DOHH2 (cell line): ENCODE data around the gene CELF5.

Experiments
- EZH2phosphoT487 ChIP-seq: fragments of 200-600 bp; sonication (generic); IDR thresholded peaks from 2 replicates; pipeline ENCODE4 v1.6.1; 2017; ENCODE audit warnings: borderline replicate concordance, mild to moderate bottlenecking, antibody characterized with exemption, low read length, moderate library complexity, mixed read lengths
- TF ChIP-seq, protein P1 (sequence below): fragments of 200-600 bp; sonication (generic); IDR thresholded peaks from one replicate; pipeline ENCODE4 v1.5.1; 2014; ENCODE audit warnings: antibody characterized with exemption, mild to moderate bottlenecking, low read depth, low read length; ENCODE audit not compliant: poor library complexity, severe bottlenecking

GRCh38 chr19:3234800-3235199 lies 10.3 kb downstream of the CELF5 start:
- TF ChIP-seq, protein P1, sequence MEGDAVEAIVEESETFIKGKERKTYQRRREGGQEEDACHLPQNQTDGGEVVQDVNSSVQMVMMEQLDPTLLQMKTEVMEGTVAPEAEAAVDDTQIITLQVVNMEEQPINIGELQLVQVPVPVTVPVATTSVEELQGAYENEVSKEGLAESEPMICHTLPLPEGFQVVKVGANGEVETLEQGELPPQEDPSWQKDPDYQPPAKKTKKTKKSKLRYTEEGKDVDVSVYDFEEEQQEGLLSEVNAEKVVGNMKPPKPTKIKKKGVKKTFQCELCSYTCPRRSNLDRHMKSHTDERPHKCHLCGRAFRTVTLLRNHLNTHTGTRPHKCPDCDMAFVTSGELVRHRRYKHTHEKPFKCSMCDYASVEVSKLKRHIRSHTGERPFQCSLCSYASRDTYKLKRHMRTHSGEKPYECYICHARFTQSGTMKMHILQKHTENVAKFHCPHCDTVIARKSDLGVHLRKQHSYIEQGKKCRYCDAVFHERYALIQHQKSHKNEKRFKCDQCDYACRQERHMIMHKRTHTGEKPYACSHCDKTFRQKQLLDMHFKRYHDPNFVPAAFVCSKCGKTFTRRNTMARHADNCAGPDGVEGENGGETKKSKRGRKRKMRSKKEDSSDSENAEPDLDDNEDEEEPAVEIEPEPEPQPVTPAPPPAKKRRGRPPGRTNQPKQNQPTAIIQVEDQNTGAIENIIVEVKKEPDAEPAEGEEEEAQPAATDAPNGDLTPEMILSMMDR = peak; percentile 73
- TF ChIP-seq EZH2phosphoT487 = no peak
